ENCODE data around the gene SNX24. TPM values are rescaled to one million over a fixed set of nuclear protein-coding genes. Genes with fewer than 3 reads are reported as not detected.

SNX24 gene
- total and polyA plus RNA-seq, 4 donors, result 6.3 to 10.1 (median 9.1) TPM

DNA sequence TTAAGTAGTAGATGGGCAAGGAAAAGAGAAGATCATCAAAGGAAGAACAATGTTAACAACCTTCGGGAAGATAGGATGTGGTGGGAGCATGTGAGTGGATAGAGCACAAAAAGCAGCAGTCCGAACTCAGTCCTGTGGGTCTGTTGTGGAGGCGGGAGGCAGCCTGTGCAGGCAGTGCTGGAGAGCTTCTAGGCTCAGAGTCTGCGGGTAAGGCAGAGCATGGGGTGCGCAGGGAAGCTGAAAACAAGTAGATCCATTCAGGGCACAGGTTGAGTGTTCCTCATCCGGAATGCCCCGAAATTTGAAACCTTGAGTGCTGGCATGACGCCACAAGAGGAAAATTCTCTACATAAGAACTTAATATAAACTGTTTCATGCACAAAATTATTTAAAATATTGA is 106.2 kb downstream of the SNX24 start:
- H3K9ac ChIP-seq (ENCODE audit: low read depth in 1 of 2, low read length in 2 of 2), result no peak overlapping the region
- H3K27ac ChIP-seq (ENCODE audit: low read depth in 1 of 2, low read length in 2 of 2), result no peak overlapping the region
- WGBS, result 97% methylated on average over 8 of the region's 8 CpGs
- TF ChIP-seq RAD21 (IDR thresholded peaks at IDR 0.05), result no peak
- no peak for TF ChIP-seq HNF4A (conservative IDR thresholded peaks at IDR 0.05)
- no peak for TF ChIP-seq JUND (IDR thresholded peaks at IDR 0.05)
- no peak for TF ChIP-seq YY1 (IDR thresholded peaks at IDR 0.05)
- TF ChIP-seq FOXA1 (IDR thresholded peaks at IDR 0.05), result no peak
- TF ChIP-seq CTCF (IDR thresholded peaks at IDR 0.05; ENCODE audit: low read depth, low read length, missing input control), result no peak
- TF ChIP-seq EGR1 (IDR thresholded peaks at IDR 0.05; ENCODE audit: low read depth in 2 of 2), result no peak
- no peak for TF ChIP-seq SP1 (IDR thresholded peaks at IDR 0.05)
- TF ChIP-seq GABPA (IDR thresholded peaks at IDR 0.05 in 1 of 2, conservative IDR thresholded peaks at IDR 0.05 in 1 of 2), result no peak
- no peak for TF ChIP-seq ZBTB33 (IDR thresholded peaks at IDR 0.05)
- no peak for TF ChIP-seq ATF3 (IDR thresholded peaks at IDR 0.05)
- H3K36me3 ChIP-seq (ENCODE audit: control insufficient read depth in 4 of 4, insufficient read depth in 3 of 4, low read depth in 1 of 4, low read length in 3 of 4), result peaks cover 0 to 4% (median 0%) of the 10 kb centered on the region in 4 donors
- H3K9me3 ChIP-seq (ENCODE audit: control insufficient read depth in 4 of 4, low read length in 3 of 4), result no peaks in the 10 kb centered on the region
- H3K4me1 ChIP-seq (ENCODE audit: control insufficient read depth in 4 of 4, insufficient read depth in 4 of 4, low read length in 3 of 4), result no peaks in the 10 kb centered on the region
- H3K4me3 ChIP-seq (ENCODE audit: low read depth in 1 of 3, low read length in 3 of 3), result no peak overlapping the region
- no peak for DNase-seq (ENCODE audit: low spot score)
- no peaks in the 10 kb centered on the region for H3K27me3 ChIP-seq (ENCODE audit: control insufficient read depth in 4 of 4, insufficient read depth in 4 of 4, low read length in 3 of 4)

GRCh38 chr5:122954719-122955118 is 109.3 kb downstream of the SNX24 start:
- no peaks in the 10 kb centered on the region for H3K27me3 ChIP-seq (ENCODE audit: control insufficient read depth in 4 of 4, insufficient read depth in 4 of 4, low read length in 3 of 4)
- H3K9ac ChIP-seq (ENCODE audit: low read depth in 1 of 2, low read length in 2 of 2), result no peak overlapping the region
- DNase-seq (ENCODE audit: low spot score), result no peak
- peaks cover 0 to 2% (median 0%) of the 10 kb centered on the region in 4 donors for H3K4me1 ChIP-seq (ENCODE audit: control insufficient read depth in 4 of 4, insufficient read depth in 4 of 4, low read length in 3 of 4)
- H3K27ac ChIP-seq (ENCODE audit: low read depth in 1 of 2, low read length in 2 of 2), result no peak overlapping the region
- no peak overlapping the region for H3K4me3 ChIP-seq (ENCODE audit: low read depth in 1 of 3, low read length in 3 of 3)
- H3K36me3 ChIP-seq (ENCODE audit: control insufficient read depth in 4 of 4, insufficient read depth in 3 of 4, low read depth in 1 of 4, low read length in 3 of 4), result no peaks in the 10 kb centered on the region
- TF ChIP-seq FOXA2 (IDR thresholded peaks at IDR 0.05) (no peak), RXRA (IDR thresholded peaks at IDR 0.05) (no peak), YY1 (IDR thresholded peaks at IDR 0.05) (no peak), CTCF (IDR thresholded peaks at IDR 0.05; ENCODE audit: low read depth, low read length, missing input control) (no peak), SP1 (IDR thresholded peaks at IDR 0.05) (no peak), EGR1 (IDR thresholded peaks at IDR 0.05; ENCODE audit: low read depth in 2 of 2) (no peak), HNF4G (IDR thresholded peaks at IDR 0.05) (no peak), ATF3 (IDR thresholded peaks at IDR 0.05) (no peak), TAF1 (conservative IDR thresholded peaks at IDR 0.05) (no peak), JUND (IDR thresholded peaks at IDR 0.05) (no peak), ZBTB33 (IDR thresholded peaks at IDR 0.05) (no peak), GABPA (IDR thresholded peaks at IDR 0.05 in 1 of 2, conservative IDR thresholded peaks at IDR 0.05 in 1 of 2) (no peak), HNF4A (conservative IDR thresholded peaks at IDR 0.05) (no peak), MAX (IDR thresholded peaks at IDR 0.05) (no peak), NR2F2 (IDR thresholded peaks at IDR 0.05) (no peak), FOXA1 (IDR thresholded peaks at IDR 0.05) (no peak)
- TF ChIP-seq, protein P1, sequence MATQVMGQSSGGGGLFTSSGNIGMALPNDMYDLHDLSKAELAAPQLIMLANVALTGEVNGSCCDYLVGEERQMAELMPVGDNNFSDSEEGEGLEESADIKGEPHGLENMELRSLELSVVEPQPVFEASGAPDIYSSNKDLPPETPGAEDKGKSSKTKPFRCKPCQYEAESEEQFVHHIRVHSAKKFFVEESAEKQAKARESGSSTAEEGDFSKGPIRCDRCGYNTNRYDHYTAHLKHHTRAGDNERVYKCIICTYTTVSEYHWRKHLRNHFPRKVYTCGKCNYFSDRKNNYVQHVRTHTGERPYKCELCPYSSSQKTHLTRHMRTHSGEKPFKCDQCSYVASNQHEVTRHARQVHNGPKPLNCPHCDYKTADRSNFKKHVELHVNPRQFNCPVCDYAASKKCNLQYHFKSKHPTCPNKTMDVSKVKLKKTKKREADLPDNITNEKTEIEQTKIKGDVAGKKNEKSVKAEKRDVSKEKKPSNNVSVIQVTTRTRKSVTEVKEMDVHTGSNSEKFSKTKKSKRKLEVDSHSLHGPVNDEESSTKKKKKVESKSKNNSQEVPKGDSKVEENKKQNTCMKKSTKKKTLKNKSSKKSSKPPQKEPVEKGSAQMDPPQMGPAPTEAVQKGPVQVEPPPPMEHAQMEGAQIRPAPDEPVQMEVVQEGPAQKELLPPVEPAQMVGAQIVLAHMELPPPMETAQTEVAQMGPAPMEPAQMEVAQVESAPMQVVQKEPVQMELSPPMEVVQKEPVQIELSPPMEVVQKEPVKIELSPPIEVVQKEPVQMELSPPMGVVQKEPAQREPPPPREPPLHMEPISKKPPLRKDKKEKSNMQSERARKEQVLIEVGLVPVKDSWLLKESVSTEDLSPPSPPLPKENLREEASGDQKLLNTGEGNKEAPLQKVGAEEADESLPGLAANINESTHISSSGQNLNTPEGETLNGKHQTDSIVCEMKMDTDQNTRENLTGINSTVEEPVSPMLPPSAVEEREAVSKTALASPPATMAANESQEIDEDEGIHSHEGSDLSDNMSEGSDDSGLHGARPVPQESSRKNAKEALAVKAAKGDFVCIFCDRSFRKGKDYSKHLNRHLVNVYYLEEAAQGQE (IDR thresholded peaks at IDR 0.05), result no peak
- no peaks in the 10 kb centered on the region for H3K9me3 ChIP-seq (ENCODE audit: control insufficient read depth in 4 of 4, low read length in 3 of 4)
